Smooth muscle cell of the brain vasculature (primary cell): ENCODE measurements around the gene EME2.
"Not testable (repeated sequence)": the region's sequence is repeated elsewhere in the genome, so short reads cannot be mapped to it uniquely, and the experiment has no call there.

Source experiments
- DNase-seq: peaks from one replicate; pipeline ENCODE4 v3.0.0-alpha.2; 2012; ENCODE audit warnings: low read depth, low spot score

The EME2 gene, protein sequence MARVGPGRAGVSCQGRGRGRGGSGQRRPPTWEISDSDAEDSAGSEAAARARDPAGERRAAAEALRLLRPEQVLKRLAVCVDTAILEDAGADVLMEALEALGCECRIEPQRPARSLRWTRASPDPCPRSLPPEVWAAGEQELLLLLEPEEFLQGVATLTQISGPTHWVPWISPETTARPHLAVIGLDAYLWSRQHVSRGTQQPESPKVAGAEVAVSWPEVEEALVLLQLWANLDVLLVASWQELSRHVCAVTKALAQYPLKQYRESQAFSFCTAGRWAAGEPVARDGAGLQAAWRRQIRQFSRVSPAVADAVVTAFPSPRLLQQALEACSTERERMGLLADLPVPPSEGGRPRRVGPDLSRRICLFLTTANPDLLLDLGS

DNA sequence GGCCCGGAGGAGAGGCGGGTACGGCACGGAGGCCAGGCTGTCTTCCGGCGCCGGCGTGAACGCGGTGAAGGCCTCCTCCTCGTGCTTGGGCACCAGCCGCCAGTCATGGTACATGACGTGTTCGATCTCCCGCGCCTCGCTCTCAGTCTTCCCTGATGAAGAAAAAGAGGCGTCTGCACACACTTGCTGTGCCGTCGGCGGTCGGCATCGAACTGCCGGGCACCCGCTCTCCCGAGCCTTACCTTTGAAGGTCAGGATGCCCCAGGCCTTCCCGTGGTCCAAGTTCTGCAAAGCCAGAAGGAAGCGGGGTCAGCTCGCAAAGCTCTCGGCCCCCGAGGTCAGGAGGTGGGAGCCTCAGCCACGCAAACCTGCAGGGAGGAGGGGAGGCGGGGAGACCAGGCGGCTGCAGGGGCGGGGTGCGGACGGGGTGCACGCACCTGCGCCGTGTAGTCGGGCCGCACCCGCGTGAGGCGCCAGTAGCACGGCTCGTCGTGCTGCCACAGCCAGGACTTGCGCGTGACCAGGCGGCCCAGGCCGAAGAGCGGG, at the start of gene EME2:
TSS of gene EME2 (plus strand) at position 449 of the 546 bp plus-strand sequence. CDS start 418 bp downstream, outside the sequence.
- DNase-seq = no peak

DNA sequence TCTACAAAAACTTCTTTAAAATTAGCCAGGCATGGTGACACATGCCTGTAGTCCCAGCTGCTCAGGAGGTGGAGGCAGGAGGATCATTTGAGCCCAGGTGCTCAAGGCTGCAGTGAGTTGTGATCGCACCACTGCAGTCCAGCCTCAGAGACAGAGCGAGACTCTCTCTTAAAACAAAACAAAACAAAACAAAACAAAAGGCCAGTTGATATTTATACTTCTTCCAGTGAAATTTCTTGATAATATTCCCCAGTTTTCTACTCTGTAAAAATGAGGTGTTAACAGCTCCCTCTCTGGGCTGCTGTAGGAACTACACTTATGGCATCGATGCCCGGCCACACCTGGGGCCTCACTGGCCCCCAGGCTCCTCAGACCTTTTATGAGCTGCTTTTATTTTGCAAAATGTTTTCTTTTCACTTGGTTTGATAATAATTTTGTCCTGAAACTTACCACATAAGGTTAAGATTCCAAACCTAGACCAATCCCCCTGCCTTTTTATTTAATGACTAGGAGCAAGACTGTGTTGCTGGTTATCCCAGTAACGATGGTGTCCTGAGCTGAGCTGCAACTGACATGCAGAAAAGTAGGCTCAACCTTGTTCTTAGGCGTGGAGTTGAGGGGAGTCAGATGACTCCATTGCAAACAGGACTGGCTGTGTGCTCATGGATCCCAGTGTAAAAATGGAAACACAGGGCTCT, 49.0 kb upstream of the EME2 start:
- no peak for DNase-seq

DNA sequence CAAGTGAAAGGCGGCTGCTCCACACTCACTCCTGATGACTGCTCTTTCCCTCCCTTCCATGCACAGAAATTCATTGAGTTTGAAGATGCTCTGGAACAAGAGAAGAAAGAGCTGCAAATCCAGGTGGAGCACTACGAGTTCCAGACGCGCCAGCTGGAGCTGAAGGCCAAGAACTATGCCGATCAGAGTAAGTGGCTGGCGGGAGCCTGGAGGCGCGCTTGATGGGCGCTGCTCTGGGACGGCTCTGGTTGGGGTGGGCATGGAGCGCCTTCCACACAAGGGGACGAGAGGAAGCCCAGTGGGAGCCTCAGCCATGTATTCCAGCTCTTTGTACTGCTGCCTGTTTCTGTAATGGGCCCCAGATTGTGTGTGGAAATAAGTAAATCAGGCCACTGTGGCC, 48.1 kb upstream of the EME2 start:
- DNase-seq = no peak

DNA sequence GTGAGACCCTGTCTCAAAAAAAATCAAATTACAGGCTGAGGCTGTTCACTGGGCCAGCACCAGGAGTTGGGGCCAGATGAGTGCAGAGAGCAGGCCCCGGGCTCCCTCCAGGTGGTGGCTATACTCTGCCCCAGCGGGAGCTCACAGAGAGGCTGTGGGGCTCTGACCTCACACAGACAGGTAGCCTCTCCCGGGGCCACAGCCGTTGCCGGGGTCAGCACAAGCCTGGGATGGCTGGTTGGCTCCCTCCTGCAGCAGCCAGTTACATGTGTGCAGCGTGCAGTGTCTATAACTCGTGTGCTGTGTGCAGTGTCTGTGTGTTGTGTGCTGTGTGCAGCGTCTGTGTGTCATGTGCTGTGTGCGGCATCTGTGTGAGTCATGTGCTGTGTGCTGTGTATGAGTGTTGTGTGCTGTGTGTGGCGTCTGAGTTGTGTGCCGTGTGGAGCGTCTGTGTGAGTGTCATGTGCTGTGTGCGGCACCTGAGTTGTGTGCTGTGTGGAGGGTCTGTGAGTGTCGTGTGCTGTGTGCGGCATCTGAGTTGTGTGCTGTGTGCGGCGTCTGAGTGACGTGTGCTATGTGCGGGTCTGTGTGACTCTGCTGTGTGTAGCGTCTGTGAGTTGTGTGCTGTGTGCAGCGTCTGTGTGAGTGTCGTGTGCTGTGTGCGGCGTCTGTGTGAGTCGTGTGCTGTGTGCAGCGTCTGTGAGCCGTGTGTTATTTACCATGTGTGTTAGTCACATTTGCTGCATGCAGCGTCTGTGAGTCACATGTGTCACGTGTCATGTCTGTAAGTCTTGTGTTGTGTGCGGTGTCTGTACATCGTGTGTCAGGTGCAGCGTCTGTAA, 45.7 kb upstream of the EME2 start:
- DNase-seq = no peak

DNA sequence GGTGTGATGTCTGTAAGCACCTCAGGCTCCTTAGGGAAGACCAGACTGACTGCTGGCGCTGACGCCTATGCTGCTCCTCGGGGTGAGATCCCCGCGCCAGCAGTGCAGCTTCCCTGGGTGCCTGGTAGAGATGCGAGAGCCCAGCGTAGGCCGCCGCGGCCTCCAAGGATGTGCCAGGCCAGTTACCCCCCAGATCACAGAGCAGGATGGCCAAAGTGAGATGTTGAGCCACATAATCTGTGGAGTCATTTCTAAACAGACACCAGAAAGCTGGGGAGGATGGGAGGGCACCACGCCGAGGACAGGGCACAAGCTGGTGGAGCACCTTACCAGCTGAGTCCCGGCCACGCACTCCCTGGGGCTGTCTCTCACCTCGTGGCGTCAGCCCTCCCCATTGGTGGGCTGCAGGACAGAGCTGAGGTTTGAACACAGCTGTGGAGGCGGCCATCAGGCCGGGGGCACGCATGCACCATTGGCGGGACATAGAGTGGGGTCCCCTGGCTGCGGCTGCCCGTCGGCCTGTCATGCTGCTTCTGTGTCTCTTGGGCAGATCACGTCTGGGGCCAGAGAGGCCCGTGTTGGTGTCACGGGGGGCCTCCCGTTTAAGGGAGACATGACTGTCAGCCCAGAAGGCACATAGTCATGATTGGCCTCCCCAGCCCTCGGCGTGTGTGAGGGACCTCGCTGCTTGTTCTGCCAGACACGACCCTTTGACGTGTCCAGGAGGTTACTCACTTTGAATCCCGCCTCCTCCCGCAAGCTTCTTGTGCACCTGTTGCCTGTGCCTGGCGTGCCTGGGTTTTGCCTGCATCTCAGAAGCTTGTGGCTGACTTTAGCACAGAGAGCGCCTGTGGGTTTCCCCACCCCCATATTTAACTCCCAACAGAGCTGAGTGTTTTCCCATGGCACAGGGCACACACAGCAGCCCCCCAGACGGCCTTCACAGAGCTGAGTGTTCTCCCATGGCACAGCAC, 44.7 kb upstream of the EME2 start:
- no peak for DNase-seq

DNA sequence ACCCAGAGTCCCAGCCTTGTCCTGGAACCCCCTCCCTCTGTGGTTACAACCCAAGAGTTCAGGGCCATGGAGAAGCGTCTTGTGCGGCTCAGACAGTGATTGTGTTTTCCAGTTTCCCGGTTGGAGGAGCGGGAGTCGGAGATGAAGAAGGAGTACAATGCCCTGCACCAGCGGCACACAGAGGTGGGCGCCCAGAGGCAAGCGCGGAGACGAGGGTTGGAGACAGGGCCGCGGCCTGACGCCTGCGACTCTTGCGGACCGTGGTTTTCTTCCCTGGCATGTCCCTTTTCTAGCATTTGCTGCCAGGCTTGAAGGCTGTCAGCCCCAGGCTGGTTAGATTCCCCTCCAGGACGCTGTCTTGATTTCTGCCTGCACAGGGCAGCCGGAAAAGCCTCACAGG, 43.6 kb upstream of the EME2 start:
- DNase-seq = no peak

DNA sequence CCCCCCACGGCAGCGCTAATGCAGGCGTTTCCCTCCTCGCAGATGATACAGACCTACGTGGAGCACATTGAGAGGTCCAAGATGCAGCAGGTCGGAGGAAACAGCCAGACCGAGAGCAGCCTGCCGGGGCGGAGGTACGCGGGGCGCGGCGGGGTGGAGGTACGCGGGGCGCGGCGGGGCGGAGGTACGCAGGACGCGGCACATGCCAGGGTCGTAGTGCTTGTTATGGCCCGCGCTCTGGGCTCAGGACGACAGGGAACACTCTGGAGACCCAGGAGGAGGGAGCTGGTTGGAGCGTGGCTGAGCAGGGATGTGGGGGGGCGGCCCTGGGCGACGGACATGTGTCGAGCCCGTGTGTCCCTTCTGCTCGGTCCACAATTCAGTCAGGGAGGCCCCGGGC, 43.2 kb upstream of the EME2 start:
- DNase-seq = no peak

DNA sequence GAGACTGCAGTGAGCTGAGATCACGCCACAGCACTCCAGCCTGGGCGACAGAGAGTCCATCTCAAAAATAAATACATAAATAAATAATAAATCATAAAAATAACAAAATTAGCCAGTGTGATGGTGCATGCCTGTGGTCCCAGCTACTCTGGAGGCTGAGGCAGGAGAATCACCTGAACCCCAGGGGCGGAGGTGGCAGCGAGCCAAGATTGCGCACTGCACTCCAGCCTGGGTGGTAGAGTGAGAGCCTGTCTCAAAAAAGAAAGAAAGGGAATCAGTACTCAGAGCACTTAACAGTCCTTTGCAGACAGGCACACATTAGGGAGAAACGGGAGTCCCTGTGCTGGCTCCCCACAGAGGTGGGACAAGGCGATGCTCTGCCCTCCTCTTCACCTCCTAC, 41.5 kb upstream of the EME2 start:
- no peak for DNase-seq

DNA sequence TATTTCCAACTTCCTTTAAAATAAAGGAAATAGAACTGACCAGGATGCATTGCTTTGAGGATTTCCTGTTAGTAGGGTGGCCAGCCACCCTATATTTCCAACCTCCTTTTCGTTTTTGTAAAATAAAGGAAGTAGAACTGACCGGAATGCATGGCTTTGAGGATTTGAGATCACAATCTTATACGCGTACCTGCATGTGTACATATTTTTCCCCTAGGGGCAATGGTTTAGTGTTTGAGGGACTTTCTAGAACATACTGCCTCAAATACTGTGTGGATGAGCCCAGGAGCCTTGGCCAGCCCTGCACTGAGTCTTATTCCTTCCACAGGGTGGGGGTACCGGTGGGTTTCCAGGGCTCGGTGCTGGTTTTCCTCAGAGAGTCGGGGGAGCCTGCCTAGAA, 41.0 kb upstream of the EME2 start:
- DNase-seq = no peak

DNA sequence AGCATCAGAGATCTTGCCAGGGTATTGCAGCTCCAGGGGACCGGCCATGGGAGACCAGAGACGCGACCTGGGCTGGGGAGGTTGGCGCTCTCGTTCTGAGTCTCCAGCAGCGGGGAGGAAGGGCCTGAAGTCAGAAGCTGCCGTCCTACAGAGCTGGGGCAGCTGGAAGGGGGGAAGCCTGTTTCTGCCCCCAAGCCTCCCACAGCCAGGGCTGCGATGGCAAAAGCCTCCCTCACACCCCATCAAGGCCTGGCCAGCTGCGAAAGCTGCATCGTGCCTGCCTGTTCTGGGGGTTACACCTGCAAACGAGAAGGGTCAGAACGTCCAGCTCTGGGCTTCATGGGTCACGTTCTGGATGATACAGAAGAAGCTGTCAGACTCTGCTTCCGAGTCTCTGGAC, 40.5 kb upstream of the EME2 start:
- no peak for DNase-seq

DNA sequence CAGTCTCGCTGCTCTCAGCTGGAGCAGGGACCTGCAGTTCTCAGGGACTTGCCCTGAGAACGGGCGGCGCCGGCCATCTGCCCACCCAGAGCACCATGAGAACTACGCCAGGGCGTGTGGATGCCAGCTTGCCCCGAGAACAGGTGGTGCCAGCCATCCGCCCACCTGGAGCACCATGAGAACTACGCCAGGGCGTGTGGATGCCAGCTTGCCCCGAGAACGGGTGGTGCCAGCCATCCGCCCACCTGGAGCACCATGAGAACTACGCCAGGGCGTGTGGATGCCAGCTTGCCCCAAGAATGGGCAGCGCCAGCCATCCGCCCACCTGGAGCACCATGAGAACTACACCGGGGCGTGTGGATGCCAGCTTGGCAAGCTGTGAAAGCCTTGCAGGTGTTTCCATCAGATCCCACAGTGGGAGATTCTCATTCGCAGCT, 40.0 kb upstream of the EME2 start:
- not testable (repeated sequence) for DNase-seq

DNA sequence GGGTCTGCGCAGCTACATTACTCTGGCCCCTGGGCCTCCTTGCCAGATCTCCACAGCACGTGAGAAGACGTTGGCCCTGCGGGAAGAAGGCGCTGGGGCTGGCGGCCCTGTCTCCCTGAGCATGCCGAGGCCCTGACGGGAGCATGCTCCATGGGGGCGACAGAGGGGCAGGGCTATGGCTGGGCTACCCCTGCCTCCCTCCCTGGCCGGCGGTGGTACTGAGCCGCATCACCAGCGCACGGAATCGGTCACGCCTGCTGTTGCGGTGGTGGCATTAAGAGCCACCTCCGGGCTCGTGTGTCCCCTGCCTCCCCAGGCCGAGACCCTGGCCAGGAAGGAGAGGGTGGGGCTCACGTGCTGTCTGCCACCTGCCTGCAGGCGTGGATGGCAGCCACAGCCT, 38.5 kb upstream of the EME2 start:
- no peak for DNase-seq

DNA sequence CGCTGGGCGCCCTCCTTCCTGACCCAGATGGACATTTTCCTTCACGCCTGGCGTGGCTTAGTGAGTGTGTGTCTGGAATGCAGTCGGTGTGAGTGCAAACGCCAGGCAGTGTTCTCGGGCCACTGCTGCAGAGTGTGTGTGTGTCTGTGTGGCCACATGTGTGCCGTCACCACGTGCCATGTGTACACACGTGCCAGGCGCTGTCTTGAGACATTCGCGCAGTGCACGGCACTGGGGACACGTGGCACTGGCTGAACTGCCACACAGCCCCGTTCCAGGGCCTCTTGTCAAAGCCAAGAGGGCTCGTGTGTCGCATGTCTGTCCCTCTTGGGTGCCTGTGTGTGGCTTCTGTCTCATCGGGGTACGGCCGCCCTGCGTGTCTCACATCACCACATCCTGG, 37.8 kb upstream of the EME2 start:
- DNase-seq = no peak

DNA sequence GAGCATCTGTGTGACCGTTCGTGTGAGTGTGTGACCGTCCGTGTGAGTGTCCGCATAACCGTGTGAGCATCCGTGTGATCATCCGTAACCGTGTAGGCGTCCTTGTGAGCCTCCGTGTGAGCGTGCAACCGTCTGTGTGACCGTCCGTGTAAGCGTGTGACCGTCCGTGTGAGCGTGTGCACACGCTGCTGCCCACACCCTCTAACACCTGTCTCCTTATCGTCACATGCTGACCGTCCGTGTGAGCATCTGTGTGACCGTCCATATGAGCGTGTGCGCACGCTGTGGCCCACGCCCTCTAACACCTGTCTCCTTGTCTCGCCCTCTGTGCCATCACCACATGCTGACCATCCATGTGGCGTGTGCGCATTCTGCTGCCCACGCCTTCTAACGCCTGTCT, 32.4 kb upstream of the EME2 start:
- no peak for DNase-seq

DNA sequence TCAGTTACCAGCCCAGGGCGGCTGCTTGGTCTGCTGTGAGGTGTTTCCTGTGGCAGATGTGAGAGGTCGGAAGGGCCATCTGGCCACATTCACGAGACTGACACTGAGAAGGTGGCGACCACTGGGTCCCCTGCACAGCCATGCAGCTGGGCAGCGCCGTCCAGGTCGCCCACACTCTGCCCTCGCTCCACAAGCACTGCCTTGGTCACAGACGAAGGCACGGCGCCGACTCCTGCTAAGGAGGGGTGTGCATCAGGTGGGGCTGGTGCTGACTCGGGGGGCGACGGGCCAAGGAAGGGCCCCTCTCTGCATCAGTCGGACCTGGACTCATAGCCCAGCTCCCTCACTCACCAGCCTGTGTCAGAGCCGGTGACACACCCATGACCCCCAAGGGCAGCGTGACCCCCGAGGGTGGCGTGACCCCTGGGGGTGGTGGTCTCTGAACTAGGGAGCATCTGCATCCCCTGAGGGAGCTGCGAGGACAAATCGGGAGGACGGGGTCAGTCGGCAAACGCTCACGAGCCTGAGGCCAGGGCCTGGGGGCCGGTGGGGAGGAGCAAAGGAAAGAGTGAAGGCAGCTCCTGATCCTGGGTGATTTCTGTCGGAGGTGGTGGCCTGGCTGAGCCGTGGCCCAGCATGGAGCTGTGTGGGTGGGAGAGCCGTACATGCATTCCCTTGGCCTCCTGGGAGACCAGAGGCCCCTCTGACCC, 31.7 kb upstream of the EME2 start:
- DNase-seq = no peak

DNA sequence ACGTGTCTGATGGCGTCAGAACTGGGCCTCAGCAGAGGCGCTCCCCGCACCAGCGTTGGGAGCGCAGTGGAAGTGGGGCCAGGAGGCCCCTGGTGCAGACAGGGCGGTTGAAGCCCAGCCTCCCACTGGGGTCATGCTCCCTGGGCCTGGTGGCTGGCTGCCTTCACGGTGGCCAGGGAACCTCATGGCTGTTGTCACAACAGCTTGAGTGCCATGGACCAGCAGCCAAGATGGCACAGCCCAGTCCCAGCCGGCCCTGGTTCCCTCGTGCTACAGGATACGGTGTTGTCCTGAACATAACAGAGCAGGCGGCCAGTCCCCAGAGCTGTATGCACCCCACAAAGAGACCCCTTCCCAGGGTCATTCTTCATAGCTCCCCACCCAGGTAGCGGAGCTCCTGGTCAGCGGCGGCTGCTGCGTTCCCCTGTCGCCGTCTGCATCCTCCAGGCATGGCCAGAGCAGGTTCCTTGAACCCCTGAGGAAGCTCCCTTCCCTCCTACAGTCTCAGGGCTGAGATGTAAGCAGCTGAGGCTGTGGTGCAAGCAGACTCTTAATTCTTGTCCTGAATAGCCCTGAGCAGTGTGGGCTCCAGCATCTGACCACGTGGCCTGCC, 31.0 kb upstream of the EME2 start:
- no peak for DNase-seq

DNA sequence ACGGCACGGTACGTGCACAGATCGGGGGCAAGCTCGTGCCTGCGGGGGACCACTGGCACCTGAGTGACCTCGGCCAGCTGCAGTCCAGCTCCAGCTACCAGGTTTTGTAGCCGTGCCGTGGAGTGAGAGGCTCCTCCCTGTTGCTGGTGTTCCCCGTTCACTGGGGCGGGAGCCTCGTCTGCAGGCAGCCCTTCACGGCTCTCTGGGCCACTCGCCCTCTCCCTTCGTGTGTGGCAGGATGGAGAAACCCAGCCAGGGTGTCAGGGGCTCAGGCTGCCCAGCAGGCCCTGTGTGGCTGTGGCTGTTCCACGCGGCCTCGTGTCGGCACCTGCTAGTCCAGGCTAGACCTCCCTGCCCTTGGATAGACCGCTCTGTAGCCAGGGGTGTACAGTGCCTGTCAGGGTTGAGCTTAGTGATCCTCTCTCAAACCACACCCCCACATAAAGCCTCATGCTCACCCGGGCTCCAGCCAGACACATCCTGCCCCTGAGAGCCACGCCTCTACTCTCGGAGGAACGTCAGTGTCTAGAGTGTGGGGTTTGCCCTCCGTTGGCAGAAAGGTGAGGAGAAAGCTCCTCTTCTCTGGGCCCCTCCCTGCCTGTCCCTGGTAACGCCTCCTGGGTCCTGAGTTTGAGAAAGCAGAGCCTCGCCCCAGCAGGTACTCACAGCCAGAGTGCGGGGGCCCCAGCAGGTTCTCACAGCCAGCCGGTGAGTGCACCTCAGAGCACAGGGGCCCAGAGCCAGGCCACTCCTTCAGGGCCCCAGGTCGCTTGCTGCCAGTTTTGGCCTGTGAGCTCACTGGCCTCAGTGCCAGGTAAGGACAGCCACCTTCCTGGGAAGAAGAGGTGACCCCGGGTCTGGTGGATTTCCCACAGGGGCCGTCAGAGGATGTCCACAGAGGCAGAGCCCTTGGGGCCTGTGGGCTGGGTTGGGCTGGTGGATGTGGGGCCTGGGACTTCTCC, 29.0 kb upstream of the EME2 start:
- no peak for DNase-seq

DNA sequence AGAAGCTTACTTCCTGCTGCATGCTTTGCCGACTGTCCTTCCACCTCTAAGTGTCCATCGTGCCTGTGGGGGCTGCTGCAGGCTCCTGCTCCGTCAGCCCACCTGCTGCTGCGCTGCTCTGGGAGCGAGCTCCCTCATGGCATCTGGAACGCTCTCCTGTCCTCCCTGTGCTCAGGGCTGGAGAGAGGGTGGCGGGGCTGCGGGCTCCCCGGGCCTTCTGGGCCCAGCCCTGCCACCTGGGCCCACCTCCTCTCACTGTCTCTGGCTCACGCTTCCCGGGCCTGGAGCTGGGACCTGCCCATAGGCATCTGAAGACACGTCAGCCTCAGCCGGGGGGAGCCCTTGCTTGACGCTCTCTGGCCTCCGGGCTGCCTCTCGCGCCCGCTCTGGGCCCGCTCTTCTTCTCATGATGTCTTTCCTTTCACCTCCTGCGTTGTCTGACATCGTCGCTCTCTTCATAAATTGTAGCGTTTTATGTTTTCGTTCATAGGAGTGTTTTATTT, 28.2 kb upstream of the EME2 start:
- no peak for DNase-seq
